SK-N-SH (cell line): Measurements from ENCODE around the gene DNAH10.

Experiments
- NRF1 ChIP-seq: IDR thresholded peaks from 2 replicates; pipeline ENCODE4 v1.6.1; 2012; ENCODE audit warnings: low read depth, mild to moderate bottlenecking, low read length
- SMC3 ChIP-seq: IDR thresholded peaks from 2 replicates; pipeline ENCODE4 v1.6.1; 2012; ENCODE audit warnings: low read depth, low read length, improper control_type of control experiment
- TAF1 ChIP-seq: IDR thresholded peaks from 2 replicates; pipeline ENCODE4 v1.6.1; 2012; ENCODE audit warnings: low read depth, mild to moderate bottlenecking, low read length, moderate library complexity, borderline replicate concordance

DNA sequence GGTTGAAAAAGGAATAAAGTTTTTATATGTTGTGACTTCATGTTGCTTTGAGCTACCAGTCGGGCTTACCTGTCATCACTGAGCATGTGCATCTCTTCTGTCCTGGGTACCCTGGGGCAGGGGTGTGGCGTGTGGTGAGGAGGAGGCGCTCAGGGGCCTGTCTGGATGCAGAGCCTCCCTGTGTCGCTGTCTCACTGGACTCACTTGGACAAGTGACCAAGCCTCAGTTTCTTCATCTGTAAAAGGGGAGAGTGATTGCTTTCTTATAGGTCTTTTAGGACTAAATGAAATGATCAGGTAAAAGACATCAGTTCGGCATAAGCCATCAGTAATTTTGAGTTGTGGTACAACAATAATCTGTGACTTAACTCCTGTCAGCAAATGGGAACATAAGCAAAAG lies 27.8 kb upstream of the DNAH10 start:
- no peak for TF ChIP-seq SMC3
- TF ChIP-seq NRF1: no peak
- TF ChIP-seq TAF1: no peak
